Activated CD4-positive, alpha-beta T cell treated with anti-CD3 and anti-CD28 coated beads, Interleukin-2, amount 50 U/mL, for 1 hour (primary cell): ENCODE data around the gene SMARCD3.
A peak's percentile ranks its signal among the peaks of the same experiment; 100 is the strongest.

ENCODE experiments used
- DNase-seq: peaks from one replicate; pipeline ENCODE4 v3.0.0-alpha.2; 2020

The SMARCD3 gene

DNA sequence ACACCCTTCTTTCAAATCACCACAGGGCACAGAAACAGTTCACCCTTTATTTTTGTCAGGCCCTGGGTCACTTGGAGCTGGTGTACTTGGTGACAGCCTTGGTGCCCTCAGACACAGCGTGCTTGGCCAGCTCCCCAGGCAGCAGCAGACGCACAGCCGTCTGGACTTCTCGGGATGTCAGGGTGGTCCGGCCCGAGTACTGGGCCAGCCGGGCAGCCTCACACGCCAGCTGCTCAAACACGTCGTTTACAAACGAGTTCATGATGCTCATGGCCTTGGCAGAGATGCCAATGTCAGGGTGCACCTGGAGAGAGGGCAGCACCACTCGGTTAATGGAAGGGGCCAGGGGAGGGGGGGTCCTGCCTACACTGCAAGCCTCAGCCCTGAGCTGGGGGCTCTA lies 40.7 kb downstream of the SMARCD3 start:
- no peak for DNase-seq

GRCh38 chr7:151207315-151207714 lies 41.2 kb downstream of the SMARCD3 start:
- DNase-seq = no peak

DNA sequence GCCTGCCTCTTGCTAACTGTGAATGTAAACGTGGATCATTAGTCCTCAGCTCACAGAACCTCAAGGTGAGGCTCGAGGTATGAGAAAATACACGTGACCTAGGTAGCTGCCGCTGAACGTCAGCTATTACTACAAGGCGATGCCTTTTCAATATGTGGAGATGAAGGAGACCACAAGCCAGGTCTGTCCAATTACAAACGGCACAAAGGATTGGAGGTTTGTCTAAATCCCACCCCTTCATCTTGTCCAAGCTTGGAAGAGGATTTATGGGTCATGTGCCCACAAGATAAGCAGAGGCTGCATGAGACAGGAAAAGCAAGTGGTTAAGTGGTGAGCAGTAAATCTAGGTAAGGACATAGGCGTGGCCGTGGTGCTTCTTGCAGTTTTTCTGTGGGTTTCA lies 41.6 kb downstream of the SMARCD3 start:
- peak; percentile 11 for DNase-seq

- DNase-seq = no peak
These were observed 42.8 kb downstream of the SMARCD3 start for GRCh38 chr7:151205730-151206129.

DNA sequence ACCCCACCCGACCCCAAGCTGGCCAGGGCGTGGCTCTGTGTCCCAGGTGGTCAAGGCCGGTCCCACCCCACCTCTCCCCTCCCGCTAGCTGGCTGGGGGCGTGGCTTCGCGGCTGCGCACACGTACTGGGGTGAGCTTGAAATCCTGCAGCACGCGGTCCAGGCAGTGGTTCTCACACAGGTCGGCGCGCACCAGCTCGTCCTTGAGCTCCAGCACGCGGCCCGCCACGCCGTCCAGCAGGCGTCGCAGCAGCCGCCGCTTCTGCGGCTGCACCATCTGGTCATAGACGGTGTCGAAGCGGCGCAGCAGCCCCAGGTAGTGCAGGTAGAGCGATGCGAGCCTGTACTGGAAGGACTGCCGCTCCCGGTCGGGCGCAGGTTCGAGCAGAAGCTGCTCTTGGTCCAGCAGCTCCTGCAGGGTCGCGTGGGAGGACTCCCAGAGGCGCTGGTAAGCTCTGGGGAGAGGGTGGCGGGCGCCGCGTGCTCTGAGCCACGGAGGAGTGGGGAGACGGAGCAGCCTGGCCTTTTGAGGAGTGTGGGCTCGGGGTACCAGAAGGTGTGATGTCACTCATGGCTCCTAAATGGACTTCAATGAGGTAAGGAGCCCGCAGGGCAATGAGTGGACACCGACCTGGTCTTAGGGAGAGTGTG lies 44.0 kb downstream of the SMARCD3 start:
- no peak for DNase-seq

DNA sequence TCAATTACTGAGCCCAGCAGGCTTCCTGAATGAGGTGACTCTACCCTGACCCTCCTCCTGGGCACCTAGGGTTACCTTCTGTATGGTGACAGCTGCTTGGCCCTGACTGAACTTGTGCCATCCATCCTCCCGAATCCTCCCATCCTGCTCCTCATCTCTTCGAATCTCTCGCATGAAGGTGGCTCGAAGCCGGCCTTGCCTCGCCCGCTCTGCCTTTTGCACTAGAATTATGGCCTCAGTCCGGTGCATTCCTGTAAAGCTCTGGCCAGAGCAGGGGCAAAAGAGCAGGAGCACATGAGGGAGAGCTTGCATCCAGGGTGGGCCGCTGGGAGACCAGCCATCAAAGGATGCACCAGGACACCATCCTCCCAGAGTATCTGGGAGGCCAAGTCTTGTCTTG lies 45.7 kb downstream of the SMARCD3 start:
- DNase-seq = no peak

DNA sequence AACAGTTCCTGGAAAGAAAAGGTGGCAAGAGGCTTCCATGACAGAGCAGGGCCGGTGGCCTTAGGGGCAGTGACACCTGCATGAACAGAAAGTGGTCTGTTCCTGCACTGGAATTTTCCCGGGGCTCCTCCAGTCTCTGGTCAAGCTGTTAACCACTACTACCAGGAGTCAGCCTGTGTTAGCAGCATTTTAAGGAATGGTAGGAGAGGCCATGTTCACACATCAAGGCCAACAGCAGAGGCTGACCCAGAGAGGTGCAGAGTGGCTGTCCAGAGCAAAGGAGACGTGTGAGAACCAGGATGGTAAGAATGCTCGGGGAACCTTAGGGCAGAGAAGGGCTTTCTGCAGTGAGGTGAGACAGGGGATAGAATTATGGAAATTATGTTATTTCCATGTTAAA lies 46.7 kb downstream of the SMARCD3 start:
- DNase-seq = no peak

DNA sequence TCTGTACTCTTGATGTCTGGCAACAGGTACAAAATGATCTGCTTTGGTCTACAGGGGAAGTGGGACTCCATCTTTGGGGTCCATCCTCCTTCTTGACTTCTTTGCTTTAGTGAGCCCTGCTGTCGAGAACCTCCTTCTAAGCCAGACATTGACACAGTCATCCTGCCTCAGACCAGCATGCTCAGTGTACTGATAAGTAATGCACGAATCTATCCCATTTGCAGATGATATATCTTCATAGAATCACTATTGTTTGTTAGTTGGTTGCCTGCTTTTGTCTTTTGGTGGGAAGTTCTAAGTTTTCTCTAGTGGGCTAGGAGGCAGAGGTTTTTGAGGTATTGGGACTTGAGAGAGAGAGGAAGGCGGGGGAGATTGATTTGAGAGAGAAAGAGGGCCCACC lies 47.1 kb downstream of the SMARCD3 start:
- DNase-seq = no peak

GRCh38 chr7:151198945-151199848 lies 49.3 kb downstream of the SMARCD3 start:
- no peak for DNase-seq

DNA sequence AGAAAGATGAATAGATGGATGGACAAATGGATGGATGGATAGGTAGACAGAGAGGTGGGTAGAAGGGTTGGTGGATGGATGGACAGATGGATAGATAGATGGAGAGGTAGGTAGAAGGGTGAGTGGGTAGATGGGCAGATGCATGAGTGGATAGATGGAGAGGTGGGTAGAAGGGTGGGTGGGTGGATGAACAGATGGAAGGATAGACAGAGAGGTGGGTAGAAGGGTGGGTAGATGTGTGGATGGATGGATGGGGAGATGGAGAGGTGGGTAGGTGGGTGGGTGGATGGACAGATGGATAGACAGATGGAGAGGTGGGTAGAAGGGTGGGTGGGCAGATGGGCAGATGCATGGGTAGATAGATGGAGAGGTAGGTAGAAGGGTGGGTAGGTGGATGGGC lies 50.6 kb downstream of the SMARCD3 start:
- no peak for DNase-seq

- no peak for DNase-seq
These were observed 52.7 kb downstream of the SMARCD3 start for GRCh38 chr7:151195616-151196450.

DNA sequence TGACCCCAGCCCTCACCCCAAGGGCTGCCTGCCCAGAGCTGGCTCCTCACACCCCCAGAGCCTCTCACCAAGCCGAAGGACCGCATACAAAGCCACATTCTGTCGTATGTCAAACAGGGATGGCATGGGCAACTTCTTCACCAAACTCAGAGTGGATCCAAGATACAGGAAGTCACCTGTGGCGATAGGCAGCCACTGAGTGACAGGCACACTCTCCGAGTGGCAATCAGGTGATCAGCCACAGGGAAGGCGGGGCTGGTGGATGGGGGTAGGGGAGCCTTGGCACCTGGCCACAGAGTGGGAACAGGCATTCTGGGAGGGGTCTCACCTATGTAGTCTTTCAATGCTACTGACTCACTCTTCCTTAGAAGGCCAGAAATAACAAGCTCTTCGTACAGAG lies 54.3 kb downstream of the SMARCD3 start:
- DNase-seq = no peak

GRCh38 chr7:151193203-151193978 lies 55.1 kb downstream of the SMARCD3 start:
- no peak for DNase-seq

DNA sequence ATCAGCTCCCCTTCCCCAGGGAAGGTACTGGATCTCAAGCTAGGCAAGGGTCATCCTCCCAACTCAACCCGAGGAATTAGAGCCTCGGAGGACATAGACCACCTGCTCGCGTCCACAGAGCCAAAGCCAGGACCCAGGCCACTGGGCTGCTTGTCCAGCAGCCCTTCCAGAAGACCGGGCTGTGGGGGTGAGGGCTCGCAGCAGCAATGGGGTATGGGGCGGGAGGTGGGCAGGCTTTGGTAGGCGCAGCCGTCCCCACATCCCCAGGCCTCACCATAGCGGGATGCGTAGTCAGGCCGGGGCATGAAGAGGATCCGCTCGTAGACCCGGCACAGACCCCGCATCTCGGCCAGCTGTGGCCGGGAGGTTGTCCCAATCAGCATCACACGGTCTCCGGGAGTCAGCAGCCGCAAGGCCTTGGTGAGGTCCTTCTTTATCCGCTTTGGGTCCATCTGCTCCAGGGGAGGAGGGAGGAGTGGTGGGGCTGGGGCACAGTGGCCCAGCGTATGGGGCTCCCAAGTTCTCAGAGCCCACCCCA lies 56.4 kb downstream of the SMARCD3 start:
- DNase-seq = no peak

GRCh38 chr7:151191544-151191943 lies 57.0 kb downstream of the SMARCD3 start:
- DNase-seq = no peak

- DNase-seq = no peak
These were observed 59.5 kb downstream of the SMARCD3 start for GRCh38 chr7:151189038-151189437.
